ENCODE results near the gene IL36G. TPM values are rescaled to one million over a fixed set of nuclear protein-coding genes. Genes with fewer than 3 reads are reported as not detected.

IL36G gene
- total RNA-seq, 1 donor from 2014 or later, result not detected

DNA sequence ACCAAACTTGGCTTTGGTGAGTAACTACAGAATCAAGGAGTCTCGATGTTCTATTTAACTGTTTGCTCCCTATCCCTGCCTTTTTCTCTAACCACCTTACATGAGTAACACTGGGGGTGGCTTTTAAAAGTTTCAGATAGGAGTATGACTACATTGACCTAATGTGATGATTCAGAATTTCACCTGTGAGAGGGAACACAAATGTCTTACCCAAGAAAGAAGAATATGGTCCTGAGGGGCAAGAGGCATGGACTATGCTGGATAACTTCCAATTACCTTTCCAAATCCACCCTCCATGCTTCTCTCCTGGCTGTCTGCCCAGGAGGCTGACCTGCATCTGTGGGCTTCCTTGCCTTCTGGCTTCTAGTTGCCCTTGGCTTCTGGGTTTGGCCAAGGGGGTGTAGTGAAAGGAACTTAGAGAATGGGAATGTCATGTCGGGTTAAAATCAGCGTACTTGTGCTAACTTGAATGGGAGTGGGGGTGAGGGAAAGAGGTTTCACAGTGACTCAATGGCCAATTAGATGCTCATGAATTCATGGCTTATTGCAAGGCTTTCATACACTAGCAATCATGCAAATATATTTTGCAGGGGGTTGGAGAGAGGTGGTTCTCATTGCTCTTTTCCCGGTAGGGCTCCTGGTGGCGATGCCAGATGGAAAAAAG is 5.3 kb upstream of the IL36G start:
- intact Hi-C loops (cut with micrococcal nuclease), result no loop called here

DNA sequence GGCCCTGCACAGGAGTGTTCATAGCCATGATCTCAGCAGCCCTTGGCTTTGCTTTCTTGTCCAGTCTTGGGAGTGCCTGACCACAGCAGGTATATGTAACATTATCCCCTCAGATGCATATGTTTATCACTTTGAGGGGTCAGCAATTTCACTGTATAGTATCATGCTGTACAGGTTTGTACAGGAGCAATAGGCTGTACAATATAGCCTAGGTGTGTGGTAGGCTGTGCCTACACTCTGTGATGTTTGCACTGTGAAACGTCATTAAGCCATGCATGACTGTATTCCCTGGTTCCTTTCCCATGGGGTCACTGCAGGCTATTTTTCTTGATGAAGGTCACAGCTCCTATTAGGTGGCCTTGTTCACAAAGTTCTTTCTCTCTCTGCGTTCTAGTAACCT is 4.7 kb upstream of the IL36G start:
- intact Hi-C loops (cut with micrococcal nuclease), result no loop called here

DNA sequence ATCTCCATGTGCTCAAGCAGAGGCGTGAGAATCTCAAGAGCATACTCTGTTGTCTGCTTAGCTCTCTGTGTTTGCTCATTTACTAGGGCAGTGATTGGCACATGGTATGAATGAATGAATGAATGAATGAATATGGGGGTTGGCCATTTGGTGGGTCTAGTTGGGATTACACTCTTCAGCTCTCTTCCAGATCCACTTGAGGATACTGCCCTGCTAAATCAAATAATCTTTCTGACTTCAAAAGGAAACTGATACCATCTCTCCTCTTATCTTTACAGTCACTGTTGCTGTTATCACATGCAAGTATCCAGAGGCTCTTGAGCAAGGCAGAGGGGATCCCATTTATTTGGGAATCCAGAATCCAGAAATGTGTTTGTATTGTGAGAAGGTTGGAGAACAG is 1.9 kb downstream of the IL36G start:
- intact Hi-C loops (cut with micrococcal nuclease), result no loop called here

DNA sequence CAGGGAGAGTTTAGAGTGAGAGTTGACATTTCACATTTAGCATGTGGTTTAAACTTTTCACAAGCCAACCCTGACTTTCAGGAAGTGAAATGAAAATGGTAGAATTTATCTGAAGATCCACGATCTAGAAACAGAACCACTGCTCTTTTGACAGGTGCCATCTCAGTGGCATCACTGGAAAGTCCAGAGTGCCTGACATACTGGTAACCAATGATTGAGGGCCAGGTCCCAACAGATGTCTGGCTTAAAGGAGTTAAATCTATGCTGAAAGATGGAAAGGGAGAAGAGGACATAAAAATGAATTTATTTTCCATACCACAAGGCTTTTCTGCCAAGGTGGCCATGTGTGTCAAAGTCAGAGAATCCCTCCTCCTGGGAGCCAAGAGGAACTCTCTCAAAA is 2.7 kb downstream of the IL36G start:
- intact Hi-C loops (cut with micrococcal nuclease), result no loop called here

DNA sequence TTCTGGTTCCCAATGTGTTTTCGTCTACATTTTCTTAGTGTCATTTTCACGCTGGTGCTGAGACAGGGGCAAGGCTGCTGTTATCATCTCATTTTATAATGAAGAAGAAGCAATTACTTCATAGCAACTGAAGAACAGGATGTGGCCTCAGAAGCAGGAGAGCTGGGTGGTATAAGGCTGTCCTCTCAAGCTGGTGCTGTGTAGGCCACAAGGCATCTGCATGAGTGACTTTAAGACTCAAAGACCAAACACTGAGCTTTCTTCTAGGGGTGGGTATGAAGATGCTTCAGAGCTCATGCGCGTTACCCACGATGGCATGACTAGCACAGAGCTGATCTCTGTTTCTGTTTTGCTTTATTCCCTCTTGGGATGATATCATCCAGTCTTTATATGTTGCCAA is 7.3 kb downstream of the IL36G start:
- intact Hi-C loops (cut with micrococcal nuclease), result loop anchor here (1.0 to 2.0 kb wide), 2 partner anchors 11 to 16 kb away; no protein-coding TSS in a partner anchor

DNA sequence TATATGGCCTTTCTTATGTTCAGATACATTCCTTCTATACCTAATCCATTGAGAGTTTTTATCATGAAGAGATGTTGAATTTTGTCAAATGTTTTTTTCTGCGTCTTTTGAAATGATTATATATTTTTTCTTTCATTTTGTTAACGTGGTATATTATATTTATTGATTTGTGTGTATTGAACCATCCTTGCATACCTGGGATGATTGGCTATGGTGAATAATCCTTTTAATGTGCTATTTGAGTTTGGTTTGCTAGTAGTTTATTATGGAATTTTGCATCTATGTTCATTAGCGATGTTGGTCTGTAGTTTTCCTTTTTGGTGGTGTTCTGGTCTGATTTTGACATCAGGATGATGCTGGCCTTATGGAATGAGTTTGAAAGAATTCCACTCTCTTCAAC is 11.8 kb downstream of the IL36G start:
- intact Hi-C loops (cut with micrococcal nuclease), result no loop called here

DNA sequence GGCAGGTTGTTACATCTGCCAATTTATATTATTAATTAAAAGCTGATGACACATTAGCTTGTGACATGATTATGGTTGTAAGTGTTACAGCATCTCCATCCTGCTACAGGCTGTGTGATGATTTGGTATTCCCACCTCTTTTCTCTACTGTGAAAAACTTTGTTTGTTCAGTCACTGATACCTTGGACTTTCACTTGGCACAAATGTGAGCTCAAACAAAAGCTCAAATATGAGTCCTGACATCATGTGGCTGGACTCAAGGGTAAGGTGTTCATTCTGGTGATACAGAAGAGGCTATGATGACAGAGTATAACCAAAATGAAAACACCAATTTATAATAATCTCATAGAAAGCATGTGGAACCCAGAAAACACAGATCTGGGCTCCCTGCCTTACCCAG is 16.0 kb downstream of the IL36G start:
- intact Hi-C loops (cut with micrococcal nuclease), result no loop called here

DNA sequence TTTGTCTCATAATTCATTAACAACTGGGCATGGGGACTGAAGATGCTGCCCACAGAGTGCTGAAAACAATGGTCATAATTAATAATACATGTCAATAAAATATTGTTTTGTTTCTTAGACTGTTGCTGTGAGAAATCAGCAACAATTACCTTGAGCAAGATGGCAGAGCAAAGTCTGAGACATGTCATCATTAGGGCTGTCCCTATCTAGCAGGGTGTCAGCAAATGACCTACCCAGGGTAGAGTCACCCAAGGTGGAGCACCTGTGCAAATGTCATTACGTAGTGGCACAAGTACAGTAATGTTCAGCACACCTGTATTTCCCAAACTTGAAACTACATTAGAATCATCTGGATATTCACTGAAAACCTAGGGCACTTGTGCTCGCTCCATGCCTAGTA is 16.8 kb downstream of the IL36G start:
- intact Hi-C loops (cut with micrococcal nuclease), result loop anchor here (1.0 to 5.0 kb wide), 3 partner anchors 35 to 883 kb away; no protein-coding TSS in a partner anchor

DNA sequence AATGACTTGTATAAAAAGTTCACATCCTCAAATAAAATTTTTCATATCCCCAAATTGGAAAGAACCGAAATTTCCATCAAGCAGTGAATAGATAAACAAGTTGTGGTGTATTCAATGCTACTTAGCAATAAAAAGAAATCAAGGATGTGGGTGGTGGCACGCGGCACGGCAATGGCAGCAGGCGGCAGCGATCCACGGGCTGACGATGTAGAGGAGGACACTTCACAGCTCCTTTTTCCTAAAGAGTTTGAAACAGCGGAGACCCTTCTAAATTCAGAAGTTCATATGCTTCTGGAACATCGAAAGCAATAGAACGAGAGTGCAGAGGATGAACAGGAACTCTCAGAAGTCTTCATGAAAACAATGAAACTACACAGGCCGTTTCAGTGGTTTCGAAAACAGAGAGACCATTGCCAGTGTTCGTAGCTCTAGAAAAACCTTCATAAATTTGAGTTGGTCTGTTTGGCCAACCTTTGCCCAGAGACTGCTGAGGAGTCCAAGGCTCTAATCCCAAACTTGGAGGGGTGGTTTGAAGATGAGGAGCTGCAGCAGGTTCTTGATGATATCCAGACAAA is 17.6 kb downstream of the IL36G start:
- intact Hi-C loops (cut with micrococcal nuclease), result loop anchor here (1.0 to 5.0 kb wide), 3 partner anchors 36 to 882 kb away; no protein-coding TSS in a partner anchor

DNA sequence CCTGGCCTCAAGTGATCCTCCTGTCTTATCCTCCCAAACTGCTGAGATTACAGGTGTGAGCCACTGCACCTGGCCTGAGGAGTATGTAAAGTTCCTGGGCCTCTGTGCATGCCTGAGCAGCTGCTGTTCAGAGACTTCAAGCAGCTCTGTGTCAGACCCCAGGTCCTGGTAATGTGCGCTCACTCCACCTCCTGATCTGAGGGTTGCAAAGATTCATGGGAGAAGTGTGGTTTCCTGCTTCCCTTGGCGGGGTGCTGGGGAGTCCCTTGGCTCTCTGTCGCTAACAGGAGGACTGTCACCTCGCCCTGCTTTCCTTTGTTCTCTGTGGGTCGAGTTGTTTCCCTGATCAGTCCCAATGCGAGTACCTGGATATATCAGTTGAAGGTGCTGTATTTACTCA is 18.8 kb downstream of the IL36G start:
- intact Hi-C loops (cut with micrococcal nuclease), result loop anchor here (1.0 to 5.0 kb wide), 5 partner anchors 11 to 881 kb away; no protein-coding TSS in a partner anchor

DNA sequence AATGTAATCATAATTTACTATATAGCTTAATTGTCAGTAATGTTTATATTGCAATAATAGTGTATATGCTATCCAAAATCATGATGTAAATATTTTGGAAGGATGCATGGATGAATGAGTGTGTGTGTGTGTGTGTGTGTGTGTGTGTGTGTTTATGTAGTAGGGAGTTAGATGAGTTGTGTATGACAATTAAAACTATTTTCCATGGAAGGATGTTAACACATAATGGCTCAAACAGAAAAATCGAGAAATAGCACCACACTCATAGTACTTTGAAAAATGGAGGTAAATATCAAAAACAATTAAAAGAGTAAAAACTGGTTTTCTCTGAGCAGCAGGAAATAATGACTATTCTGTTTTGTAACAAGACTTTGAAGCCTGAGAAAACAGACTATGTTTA is 19.3 kb downstream of the IL36G start:
- intact Hi-C loops (cut with micrococcal nuclease), result loop anchor here (2.0 to 5.0 kb wide), 4 partner anchors 102 to 880 kb away; no protein-coding TSS in a partner anchor

DNA sequence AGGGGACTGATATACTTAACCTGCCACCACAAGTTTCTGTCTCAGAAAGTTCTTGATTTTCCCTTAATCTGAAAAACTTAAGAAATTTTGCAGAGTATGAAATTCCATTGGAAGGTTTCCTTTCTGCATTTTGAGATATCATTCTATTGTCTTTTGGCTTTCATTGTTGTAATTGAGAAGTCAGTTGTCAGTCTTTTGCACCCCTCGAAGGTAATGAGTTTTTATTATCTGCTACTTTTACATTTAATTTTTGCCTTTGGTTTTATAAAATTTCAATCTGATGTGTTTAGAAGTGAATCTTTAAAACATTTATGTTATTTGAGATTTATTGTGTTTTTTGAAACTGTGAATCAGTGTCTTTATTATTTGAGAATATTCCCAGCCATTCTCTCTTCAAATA is 22.6 kb downstream of the IL36G start:
- intact Hi-C loops (cut with micrococcal nuclease), result loop anchor here (2.0 kb wide), 1 partner anchor 16 kb away; no protein-coding TSS in a partner anchor

DNA sequence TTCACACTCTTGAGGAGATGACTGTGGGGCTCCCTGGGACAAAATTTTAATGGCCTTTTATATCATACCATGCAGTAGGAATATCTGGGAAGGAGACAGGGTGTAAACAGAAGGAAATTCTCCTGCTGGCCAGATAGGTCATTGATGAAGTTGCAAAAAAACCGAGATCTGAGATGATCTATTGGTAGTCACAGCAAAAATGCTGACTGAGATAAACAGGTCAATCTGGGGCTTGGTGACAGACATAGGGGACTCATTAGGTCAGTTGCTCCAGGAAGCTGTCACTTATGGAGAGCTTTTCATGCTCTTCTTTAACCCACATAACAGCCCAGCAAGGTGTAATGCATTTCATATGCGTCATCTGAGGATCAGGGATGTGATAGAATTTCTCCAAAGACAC is 24.9 kb downstream of the IL36G start:
- intact Hi-C loops (cut with micrococcal nuclease), result no loop called here

DNA sequence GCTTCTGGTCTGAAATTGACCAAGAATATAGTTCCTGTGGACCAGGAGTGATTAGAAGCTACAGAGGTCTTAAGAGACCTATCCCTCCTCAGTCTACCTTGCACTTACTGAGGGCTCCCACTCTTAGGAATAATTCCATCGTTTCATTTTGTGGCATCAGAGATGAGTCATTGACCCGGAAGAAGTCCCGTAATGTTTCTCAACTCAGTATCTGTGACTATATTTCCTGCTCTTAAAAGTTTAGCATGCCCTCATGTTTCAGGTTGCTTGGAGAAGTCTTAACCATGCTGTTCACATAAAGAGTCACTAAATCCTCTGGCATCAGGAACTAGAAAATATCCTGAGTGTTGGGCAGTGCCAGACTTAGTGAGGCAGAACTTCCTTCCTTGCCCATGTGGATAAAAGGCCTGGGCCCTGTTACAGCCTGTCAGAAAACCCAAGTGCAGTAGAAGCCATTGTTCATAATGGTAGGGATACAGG is 27.3 kb downstream of the IL36G start, which contains the start of gene IL36A:
IL36A (plus strand) TSS at position 430 of the 480 bp plus-strand sequence. CDS start 413 bp downstream, outside the sequence.
- intact Hi-C loops (cut with micrococcal nuclease), result no loop called here

DNA sequence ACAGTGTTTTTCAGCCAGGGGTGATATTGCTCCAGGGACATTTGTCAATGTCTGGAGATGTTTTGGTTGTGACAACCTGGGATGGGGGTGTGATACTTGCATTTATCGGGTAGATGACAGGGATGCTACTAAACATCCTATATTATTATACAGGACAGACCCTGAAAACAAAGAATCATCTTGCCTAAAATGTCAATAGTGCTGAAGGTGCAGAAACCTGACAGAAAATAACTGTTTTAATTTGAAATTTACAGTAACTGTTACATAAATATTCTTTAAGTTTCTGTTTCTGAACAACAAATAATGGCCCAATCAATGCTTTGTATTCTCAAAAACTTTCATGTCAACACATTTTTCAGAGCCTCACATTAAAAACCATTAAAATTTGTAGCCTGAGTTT is 29.4 kb downstream of the IL36G start:
- intact Hi-C loops (cut with micrococcal nuclease), result no loop called here

DNA sequence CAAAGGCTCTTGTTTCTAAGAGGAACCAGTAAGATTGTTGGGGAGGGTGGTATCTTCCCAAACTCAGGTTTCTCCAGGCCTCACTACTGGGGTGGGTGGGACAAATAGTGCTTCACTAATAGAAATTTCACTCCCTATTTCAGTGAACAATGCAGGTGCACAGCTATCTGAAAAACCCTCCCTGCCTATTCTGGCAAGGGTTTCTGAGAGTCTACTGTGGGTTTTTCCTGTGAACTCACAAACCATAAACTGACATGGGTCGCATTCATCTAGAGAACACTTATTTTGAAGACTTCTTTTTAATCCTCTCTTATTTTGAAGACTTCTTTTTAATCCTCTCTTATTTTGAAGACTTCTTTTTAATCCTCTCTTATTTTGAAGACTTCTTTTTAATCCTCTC is 31.8 kb downstream of the IL36G start:
- intact Hi-C loops (cut with micrococcal nuclease), result no loop called here

DNA sequence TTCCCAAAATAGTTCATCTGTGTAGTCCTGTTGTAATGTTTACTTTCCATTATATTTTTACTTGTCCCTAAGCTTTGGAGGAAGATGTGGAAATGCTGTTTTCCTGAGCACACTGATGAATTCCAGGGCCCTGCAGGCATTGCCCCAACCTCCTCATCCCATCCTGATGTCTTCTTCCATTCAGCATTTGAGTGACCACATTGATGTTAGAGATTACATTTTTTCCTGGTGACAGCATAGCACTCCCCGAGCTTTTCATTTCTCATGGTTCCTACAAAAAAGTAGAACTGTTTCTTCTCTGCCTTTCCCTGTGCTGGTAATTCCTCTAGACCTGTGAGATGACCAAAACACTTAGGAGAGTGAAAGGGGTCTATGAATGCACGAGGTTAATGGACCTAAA is 32.3 kb downstream of the IL36G start:
- intact Hi-C loops (cut with micrococcal nuclease), result no loop called here

DNA sequence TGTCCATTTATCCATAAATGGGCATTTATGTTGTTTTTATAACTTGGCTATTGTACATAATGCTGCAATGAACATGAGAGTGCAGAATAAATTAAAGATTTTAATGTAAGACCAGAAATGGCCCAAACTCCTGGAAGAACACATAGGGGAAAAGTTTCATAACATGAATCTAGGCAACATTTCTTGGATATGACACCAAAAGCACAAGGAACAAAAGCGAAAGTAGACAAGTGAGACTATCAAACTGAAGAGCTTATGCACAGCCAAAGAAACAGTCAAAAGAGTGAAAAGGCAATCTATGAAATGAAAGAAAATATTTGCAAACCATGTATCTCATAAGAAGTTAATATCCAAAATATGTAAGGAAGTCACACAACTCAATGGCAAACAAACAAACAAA is 33.3 kb downstream of the IL36G start:
- intact Hi-C loops (cut with micrococcal nuclease), result no loop called here

DNA sequence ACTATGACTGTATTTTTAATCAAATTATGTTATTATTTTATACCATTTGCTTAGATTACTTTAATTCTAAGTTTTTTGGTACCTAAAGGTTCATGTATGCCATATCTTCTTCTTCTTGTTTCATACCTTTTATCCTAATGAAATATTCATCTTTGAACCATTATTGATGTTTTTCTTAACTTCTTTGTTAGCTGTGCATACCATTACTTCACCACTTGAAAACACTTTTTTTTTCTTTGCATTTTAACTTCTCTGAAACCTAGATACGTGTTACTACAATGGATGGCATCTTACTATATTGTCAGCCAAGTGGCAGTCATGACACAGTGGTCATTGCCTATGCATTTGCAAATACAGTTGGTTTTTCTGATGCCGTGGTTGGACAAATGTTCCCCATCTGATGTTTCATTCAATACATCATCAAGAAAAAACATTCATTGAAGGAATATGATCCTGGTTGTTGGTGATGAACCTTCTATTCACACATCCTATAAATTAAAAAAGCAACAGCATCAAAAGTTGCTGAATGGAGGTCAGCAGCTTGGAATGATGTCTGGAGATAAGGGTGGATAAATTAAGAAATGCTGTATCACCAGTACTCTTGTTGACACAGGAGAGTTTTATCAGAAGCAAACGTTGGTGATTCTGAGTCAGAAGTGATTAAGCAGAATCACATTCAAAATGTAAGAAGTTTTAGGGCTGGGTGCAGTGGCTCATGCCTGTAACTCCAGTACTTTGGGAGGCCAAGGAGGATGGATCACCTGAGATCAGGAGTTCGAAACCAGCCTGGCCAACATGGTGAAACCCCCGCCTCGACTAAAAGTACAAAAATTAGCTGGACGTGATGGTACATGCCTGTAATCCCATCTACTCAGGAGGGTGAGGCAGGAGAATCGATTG is 34.9 kb downstream of the IL36G start:
- intact Hi-C loops (cut with micrococcal nuclease), result no loop called here

DNA sequence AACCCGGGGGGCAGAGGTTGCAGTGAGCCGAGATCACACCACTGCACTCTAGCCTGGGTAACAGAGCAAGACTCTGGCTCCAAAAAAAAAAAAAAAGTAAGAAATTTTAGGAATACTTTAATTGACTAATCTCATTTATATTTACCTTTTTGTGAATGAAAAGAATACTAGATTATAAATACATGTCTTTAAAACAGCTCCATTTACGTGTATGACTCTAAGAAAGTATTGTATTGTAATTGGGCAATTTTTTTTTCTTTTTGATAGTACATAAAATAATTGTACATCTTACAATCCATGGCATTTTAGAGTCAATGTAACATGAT is 35.5 kb downstream of the IL36G start:
- intact Hi-C loops (cut with micrococcal nuclease), result no loop called here

DNA sequence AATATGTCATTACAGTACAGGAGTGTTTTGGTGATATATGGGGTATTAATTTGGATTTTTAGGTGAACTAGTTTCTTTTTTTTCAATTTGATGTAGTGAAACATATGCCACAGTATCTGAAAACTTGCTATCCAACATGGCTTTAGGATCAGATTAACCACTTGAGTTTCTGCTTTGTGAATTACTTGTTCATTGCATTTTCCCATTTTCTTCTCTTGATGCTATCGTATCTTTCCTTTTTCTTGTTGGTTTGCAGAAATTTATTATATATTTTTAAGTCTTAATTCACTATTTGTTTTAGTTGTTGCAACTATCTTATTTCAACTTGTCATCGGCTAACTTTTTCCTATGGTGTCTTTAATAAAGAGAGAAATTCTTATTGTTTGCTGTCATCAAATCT is 36.3 kb downstream of the IL36G start:
- intact Hi-C loops (cut with micrococcal nuclease), result no loop called here

DNA sequence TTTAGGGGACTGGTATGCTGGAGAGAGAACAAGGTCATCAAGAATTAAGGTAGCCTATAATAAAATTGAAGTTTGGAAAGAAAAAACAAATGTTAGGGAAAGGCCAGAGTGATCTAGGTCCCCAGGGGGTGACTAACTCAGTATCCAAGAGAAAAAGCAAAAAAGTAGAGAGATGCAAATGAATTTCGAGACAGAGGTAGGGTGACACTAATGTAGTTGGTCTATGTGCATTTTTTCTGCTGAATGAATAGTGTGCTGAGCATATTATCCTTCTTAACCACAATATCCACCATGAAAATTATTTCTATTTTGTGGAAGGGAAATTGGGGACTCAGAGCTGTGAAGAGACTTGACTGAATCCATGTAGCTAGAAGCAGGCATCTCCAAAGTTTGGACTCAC is 37.2 kb downstream of the IL36G start:
- intact Hi-C loops (cut with micrococcal nuclease), result no loop called here
